GM12872 (cell line): ENCODE data around the gene WSB2.

Experiments
- CTCF ChIP-seq: IDR thresholded peaks from 3 replicates; pipeline ENCODE4 v1.5.1; 2011; ENCODE audit warnings: low read depth, mild to moderate bottlenecking, low read length, moderate library complexity; ENCODE audit not compliant: insufficient read depth

The WSB2 gene

GRCh38 chr12:118060301-118061010 is 523 bp downstream of the WSB2 start:
- TF ChIP-seq CTCF: no peak

GRCh38 chr12:118059341-118060191 is 1.4 kb downstream of the WSB2 start:
- no peak for TF ChIP-seq CTCF

- TF ChIP-seq CTCF: no peak
Measured at GRCh38 chr12:118058881-118059280, 2.1 kb downstream of the WSB2 start.

GRCh38 chr12:118058227-118058626 is 2.8 kb downstream of the WSB2 start:
- TF ChIP-seq CTCF: no peak

GRCh38 chr12:118055865-118056773 is 4.9 kb downstream of the WSB2 start:
- no peak for TF ChIP-seq CTCF

GRCh38 chr12:118055144-118055557 is 5.8 kb downstream of the WSB2 start:
- TF ChIP-seq CTCF: peak; percentile 76
